ENCODE measurements around the gene LPP.

- TF ChIP-seq POLR2AphosphoS5 (IDR thresholded peaks at IDR 0.05) = no peak
- no peak for TF ChIP-seq CTCF (IDR thresholded peaks at IDR 0.05)
- TF ChIP-seq POLR2A (IDR thresholded peaks at IDR 0.05) = no peak
- TF ChIP-seq EP300 (IDR thresholded peaks at IDR 0.05) = no peak
Observed at GRCh38 chr3:188931531-188931930, 777.6 kb downstream of the LPP start.

All from stomach (tissue), 4 donors.